A549 (cell line): ENCODE results near the gene COPB2. TPM values are rescaled to one million over a fixed set of nuclear protein-coding genes. Genes with fewer than 3 reads are reported as not detected.

Experiments
- ATAC-seq, 2 experiments: fragments of 200-7000 bp in 1 of 2; fragments of >200 bp in 1 of 2; cut with Nextera tagmentation in 1 of 2; cut with Tn5 transposase in 1 of 2; 3 replicates each; pipeline versions ENCODE4 v1.8.0 to v1.9.1; 2018 to 2020; ENCODE audit warnings: mild to moderate bottlenecking in 1 of 2, moderate library complexity in 1 of 2
- CTCF ChIA-PET: fragments of 300-600 bp; sonication (Branson Sonifier 250); formaldehyde crosslinking; extraction: SDS; loops from one replicate; lab custom pipeline; 2021; ENCODE audit warnings: antibody characterized with exemption, inconsistent platforms; lab: Yijun Ruan, JAX
- POLR2A ChIA-PET: fragments of 350-600 bp; formaldehyde crosslinking; extraction: SDS; loops from one replicate; lab custom pipeline; 2021; ENCODE audit warnings: antibody characterized with exemption, inconsistent platforms; lab: Yijun Ruan, JAX
- DNase-seq, 2 experiments: peaks; one replicate each; pipeline versions ENCODE4 v3.0.0 to v3.0.0-alpha.2; 2011 to 2016; ENCODE audit warnings: low read depth in 1 of 2, low spot score in 1 of 2
- FAIRE-seq: peaks from 2 replicates; lab custom pipeline; 2011; peaks lifted over from hg19 to GRCh38; lab: Jason Lieb, UNC
- H3K27ac ChIP-seq, 2 experiments: fragments of >200 bp; sonication (Bioruptor Twin); formaldehyde crosslinking; 3 replicates each; pipeline ENCODE4 v1.5.1; 2016 to 2017
- H3K4me1 ChIP-seq: fragments of >200 bp; sonication (Bioruptor Twin); formaldehyde crosslinking; 3 replicates; pipeline ENCODE4 v1.6.1; 2016
- H3K4me2 ChIP-seq: fragments of >200 bp; sonication (Bioruptor Twin); formaldehyde crosslinking; 3 replicates; pipeline ENCODE4 v1.6.1; 2016
- H3K4me3 ChIP-seq: fragments of >200 bp; sonication (Bioruptor Twin); formaldehyde crosslinking; 3 replicates; pipeline ENCODE4 v1.5.1; 2016
- H3K9me3 ChIP-seq: fragments of >200 bp; sonication (Bioruptor Twin); formaldehyde crosslinking; 3 replicates; pipeline ENCODE4 v1.6.1; 2016
- CBX8 ChIP-seq: fragments of 200-600 bp; sonication (generic); IDR thresholded peaks from 2 replicates; pipeline ENCODE4 v1.6.1; 2016
- CHD2 ChIP-seq: fragments of 150-350 bp; IDR thresholded peaks from 2 replicates; pipeline ENCODE4 v1.6.1; 2014; ENCODE audit warnings: low read length; ENCODE audit not compliant: partially characterized antibody
- EHF ChIP-seq: fragments of 250-450 bp; sonication (Bioruptor Pico); IDR thresholded peaks from 2 replicates; pipeline ENCODE4 v1.5.0; 2020; ENCODE audit warnings: mild to moderate bottlenecking
- HDAC2 ChIP-seq: fragments of 200-600 bp; sonication (generic); IDR thresholded peaks from 2 replicates; pipeline ENCODE4 v1.6.1; 2016
- HEYL ChIP-seq: fragments of 250-450 bp; sonication (Bioruptor Pico); IDR thresholded peaks from 2 replicates; pipeline ENCODE4 v1.8.0; 2021; ENCODE audit warnings: mild to moderate bottlenecking, moderate library complexity
- JUN ChIP-seq, 2 experiments: fragments of >200 bp; sonication (Bioruptor Twin); formaldehyde crosslinking; IDR thresholded peaks; 2 replicates in 1 of 2; 3 replicates in 1 of 2; pipeline ENCODE4 v1.6.1; 2016 to 2017
- KDM1A ChIP-seq: fragments of 200-600 bp; sonication (generic); IDR thresholded peaks from 2 replicates; pipeline ENCODE4 v1.6.1; 2016; ENCODE audit warnings: low read depth, mild to moderate bottlenecking
- KDM5A ChIP-seq: fragments of 200-600 bp; sonication (generic); IDR thresholded peaks from 2 replicates; pipeline ENCODE4 v1.6.1; 2016; ENCODE audit warnings: antibody characterized with exemption, mild to moderate bottlenecking
- NFE2L2 ChIP-seq: fragments of 150-350 bp; conservative IDR thresholded peaks from 2 replicates; pipeline ENCODE4 v1.6.1; 2014; ENCODE audit warnings: low read length
- NPAS2 ChIP-seq: fragments of 250-450 bp; sonication (Bioruptor Pico); IDR thresholded peaks from 2 replicates; pipeline ENCODE4 v1.8.0; 2022; ENCODE audit warnings: mild to moderate bottlenecking, moderate library complexity, borderline replicate concordance
- NR3C1 ChIP-seq: fragments of >200 bp; sonication (Bioruptor Twin); formaldehyde crosslinking; IDR thresholded peaks from 3 replicates; pipeline ENCODE4 v1.6.1; 2017
- PHF8 ChIP-seq: fragments of 200-600 bp; sonication (generic); IDR thresholded peaks from 2 replicates; pipeline ENCODE4 v1.6.1; 2016; ENCODE audit warnings: low read depth, mild to moderate bottlenecking, antibody characterized with exemption, moderate library complexity, borderline replicate concordance
- POLR2A ChIP-seq: IDR thresholded peaks from 2 replicates; pipeline ENCODE4 v1.6.1; 2012; ENCODE audit warnings: mild to moderate bottlenecking, low read length
- RAD21 ChIP-seq, 2 experiments: fragments of >200 bp in 1 of 2; sonication (Bioruptor Twin) in 1 of 2; formaldehyde crosslinking in 1 of 2; IDR thresholded peaks in 1 of 2; conservative IDR thresholded peaks in 1 of 2; 2 replicates in 1 of 2; 3 replicates in 1 of 2; pipeline ENCODE4 v1.6.1; 2012 to 2018; ENCODE audit warnings: inconsistent platforms in 1 of 2
- RARB ChIP-seq: fragments of 250-450 bp; sonication (Bioruptor Pico); IDR thresholded peaks from 2 replicates; pipeline ENCODE4 v1.8.0; 2021; ENCODE audit warnings: mild to moderate bottlenecking, moderate library complexity
- RCOR1 ChIP-seq: fragments of 150-350 bp; IDR thresholded peaks from 2 replicates; pipeline ENCODE4 v1.6.1; 2014; ENCODE audit warnings: antibody characterized with exemption, low read length, low read depth
- RNF2 ChIP-seq: fragments of 200-600 bp; sonication (generic); IDR thresholded peaks from 2 replicates; pipeline ENCODE4 v1.6.1; 2016; ENCODE audit warnings: low read depth, mild to moderate bottlenecking, antibody characterized with exemption, moderate library complexity, borderline replicate concordance
- WGBS: methylation state at CpG from one replicate; pipeline ENCODE4 v1.1.6; 2017; ENCODE audit errors: missing lambda C conversion rate; 5-methylcytosine and 5-hydroxymethylcytosine counted together
- polyA plus RNA-seq, 4 experiments: library from polyadenylated mRNA; depleted of rRNA in 3 of 4; stranded (reverse); fragments of >200 nt; fragmentation: RNase III in 1 of 4; extraction: RNeasy Plus Mini Kit Qiagen cat#74134 plus additional on column Dnase treatment in 1 of 4; gene quantifications; 2 replicates in 3 of 4; 3 replicates in 1 of 4; pipeline ENCODE4 v1.2.3, GENCODE V29; 2011 to 2017
- TF ChIP-seq, protein P1 (sequence below): fragments of >200 bp; sonication (Bioruptor Twin); formaldehyde crosslinking; IDR thresholded peaks from 3 replicates; pipeline ENCODE4 v1.5.1; 2016
- TF ChIP-seq, protein P2 (sequence below): IDR thresholded peaks from 2 replicates; pipeline ENCODE4 v1.6.1; 2012; ENCODE audit warnings: low read depth, borderline replicate concordance
- TF ChIP-seq, protein P3 (sequence below): fragments of >200 bp; sonication (Bioruptor Twin); formaldehyde crosslinking; IDR thresholded peaks from 2 replicates; pipeline ENCODE4 v1.6.1; 2016
- TF ChIP-seq, protein P4 (sequence below): IDR thresholded peaks from 2 replicates; pipeline ENCODE4 v1.6.1; 2012
- TF ChIP-seq, protein P5 (sequence below): fragments of 200-600 bp; sonication (generic); IDR thresholded peaks from 2 replicates; pipeline ENCODE4 v1.6.1; 2016; ENCODE audit warnings: antibody characterized with exemption, mild to moderate bottlenecking, moderate library complexity

COPB2 gene
- polyA plus RNA-seq, 2 of the 4 experiments (the other 2 are of a cell fraction): 109 to 124 TPM

DNA sequence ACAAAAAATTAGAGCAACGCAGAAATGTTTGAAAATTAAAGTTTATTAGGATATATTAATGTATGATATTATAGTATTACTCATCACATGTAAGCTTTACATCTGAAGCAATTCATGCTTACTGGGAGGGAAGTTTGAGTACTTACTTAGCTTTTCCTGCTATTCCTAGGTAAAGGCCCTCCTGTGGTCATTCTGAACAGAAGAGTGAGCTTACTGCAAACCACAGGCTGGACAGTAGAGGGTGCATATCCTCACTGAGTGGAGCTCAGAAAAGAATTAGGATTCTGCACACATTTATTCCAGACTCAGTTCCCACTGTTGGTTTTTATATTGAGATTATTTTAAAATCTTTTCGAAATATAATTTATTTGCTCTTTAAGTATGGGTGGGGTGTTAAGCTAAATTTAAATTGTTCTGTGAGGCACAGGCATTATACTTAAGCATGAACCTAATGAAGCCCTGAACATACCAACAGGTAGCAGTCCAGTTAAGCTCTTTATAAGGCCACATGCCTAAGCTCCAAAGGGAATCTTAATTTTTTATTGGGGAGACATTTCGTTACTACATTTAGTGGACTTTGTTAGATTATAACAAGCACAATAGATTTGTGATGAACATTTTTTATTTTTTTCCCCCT lies 35.4 kb downstream of the COPB2 start:
- DNase-seq (peak; percentile 53 to 66), ATAC-seq (peak; percentile 98 to 99), FAIRE-seq (no peak)
- ChIA-PET CTCF (interaction anchor here (0.6 to 2.6 kb wide), 16 partner anchors 8 to 760 kb away, joined by 3 to 17 read pairs (median 3); partner anchors contain the start of genes CEP70, COPB2 and MRPS22), POLR2A (interaction anchor here (1.5 kb wide), 1 partner anchor 418 kb away, joined by 3 read pairs; no protein-coding TSS in a partner anchor)
- H3K4me1 ChIP-seq: no peaks in the 10 kb centered on the region
- 0 out of 5 replicates have a peak, but pooled peaks of 1 of the 2 experiments have one; percentile 21 for TF ChIP-seq RAD21 (conservative IDR thresholded peaks at IDR 0.05 in 1 of 2, IDR thresholded peaks at IDR 0.05 in 1 of 2)
- TF ChIP-seq, protein P1, sequence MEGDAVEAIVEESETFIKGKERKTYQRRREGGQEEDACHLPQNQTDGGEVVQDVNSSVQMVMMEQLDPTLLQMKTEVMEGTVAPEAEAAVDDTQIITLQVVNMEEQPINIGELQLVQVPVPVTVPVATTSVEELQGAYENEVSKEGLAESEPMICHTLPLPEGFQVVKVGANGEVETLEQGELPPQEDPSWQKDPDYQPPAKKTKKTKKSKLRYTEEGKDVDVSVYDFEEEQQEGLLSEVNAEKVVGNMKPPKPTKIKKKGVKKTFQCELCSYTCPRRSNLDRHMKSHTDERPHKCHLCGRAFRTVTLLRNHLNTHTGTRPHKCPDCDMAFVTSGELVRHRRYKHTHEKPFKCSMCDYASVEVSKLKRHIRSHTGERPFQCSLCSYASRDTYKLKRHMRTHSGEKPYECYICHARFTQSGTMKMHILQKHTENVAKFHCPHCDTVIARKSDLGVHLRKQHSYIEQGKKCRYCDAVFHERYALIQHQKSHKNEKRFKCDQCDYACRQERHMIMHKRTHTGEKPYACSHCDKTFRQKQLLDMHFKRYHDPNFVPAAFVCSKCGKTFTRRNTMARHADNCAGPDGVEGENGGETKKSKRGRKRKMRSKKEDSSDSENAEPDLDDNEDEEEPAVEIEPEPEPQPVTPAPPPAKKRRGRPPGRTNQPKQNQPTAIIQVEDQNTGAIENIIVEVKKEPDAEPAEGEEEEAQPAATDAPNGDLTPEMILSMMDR: peak; percentile 65
- TF ChIP-seq, protein P2, sequence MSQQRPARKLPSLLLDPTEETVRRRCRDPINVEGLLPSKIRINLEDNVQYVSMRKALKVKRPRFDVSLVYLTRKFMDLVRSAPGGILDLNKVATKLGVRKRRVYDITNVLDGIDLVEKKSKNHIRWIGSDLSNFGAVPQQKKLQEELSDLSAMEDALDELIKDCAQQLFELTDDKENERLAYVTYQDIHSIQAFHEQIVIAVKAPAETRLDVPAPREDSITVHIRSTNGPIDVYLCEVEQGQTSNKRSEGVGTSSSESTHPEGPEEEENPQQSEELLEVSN: no peak
- no peak overlapping the region for H3K4me3 ChIP-seq
- no peak overlapping the region for H3K4me2 ChIP-seq
- H3K9me3 ChIP-seq: no peaks in the 10 kb centered on the region
- H3K27ac ChIP-seq: no peak overlapping the region
- 28% methylated on average over 3 of the region's 3 CpGs for WGBS

DNA sequence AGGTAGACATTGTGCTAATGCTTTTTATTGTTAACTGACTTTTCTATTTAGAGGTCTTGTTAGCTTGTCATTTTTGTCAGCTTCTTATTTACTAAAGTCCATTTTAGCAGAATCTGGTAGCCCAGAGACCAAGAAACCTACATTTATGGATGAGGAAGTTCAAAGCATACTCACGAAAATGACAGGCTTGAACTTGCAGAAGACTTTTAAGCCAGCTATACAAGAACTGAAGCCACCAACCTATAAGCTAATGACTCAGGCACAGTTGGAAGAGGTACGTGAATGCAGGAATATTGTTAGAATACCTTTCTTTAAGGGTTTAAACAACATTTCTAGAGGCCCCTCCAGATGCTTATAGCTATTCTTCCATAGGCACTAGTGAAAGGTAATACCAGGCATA lies 42.7 kb downstream of the COPB2 start:
- CTCF ChIA-PET: interaction anchor here (0.9 to 3.2 kb wide), 3 partner anchors 9 to 235 kb away, joined by 3 to 9 read pairs (median 5); no protein-coding TSS in a partner anchor
- H3K27ac ChIP-seq: no peak overlapping the region
- POLR2A ChIA-PET: no interaction called here
- no peak overlapping the region for H3K4me2 ChIP-seq
- 82% methylated on average over 2 of the region's 2 CpGs for WGBS
- no peak for ATAC-seq
- DNase-seq: no peak
- H3K4me3 ChIP-seq: no peak overlapping the region
- TF ChIP-seq CBX8: no peak
- peaks cover 9% of the 10 kb centered on the region; the same call in 1 of the 3 replicates for H3K4me1 ChIP-seq
- H3K9me3 ChIP-seq: no peaks in the 10 kb centered on the region
- FAIRE-seq: no peak

DNA sequence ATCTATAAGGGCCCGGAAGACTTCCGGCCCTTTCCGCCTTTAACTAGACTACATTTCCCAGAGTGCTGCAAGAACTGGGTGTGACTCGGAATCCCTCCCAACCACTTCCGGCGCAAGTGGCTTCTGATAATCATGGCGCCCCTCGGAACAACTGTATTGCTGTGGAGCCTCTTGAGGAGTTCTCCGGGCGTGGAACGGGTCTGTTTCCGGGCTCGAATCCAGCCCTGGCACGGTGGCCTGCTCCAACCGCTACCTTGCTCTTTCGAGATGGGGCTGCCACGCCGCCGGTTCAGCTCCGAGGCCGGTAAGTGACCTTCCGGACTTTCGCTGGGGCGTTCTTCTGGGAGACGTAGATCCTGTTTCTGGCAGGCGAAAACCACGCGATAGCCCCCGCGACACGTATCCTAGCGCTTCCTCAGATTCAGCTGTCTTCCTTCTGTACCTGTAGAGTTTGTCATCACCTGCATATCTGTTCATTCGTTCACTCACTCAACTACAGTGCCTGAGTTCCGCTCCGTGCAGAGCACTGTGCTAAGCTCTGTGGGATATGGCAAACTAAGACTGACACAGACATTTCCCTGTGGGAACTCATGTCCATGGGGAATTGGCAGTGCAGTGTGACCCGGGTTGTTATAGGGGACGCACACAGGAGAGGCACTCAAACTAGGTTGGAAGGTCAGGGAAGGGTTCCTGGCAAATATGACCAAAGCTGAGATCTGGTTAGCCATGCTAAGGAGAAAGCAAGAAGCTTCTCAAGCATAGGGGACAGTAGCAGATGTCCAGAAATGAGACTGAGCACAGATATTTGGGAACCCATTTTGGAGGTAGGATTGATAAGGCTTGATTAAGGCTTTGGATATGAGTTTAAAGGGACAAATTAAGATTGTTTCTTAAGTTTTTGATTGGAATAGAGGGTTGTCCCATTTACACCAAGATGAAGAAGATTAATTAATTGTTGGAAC lies 45.3 kb downstream of the COPB2 start, which contains the start of gene MRPS22:
TSS of gene MRPS22 (plus strand) at position 126 of the 962 bp plus-strand sequence. CDS start at position 133, 7 bp downstream.
- 2% methylated on average over 29 of the region's 37 CpGs for WGBS
- ATAC-seq (peak; percentile 98), DNase-seq (peak; percentile 84 to 90), FAIRE-seq (no peak)
- H3K4me2 ChIP-seq: peak within 1 kb of the TSS; percentile 89
- TF ChIP-seq RARB: no peak
- no peak for TF ChIP-seq RCOR1
- no peak for TF ChIP-seq KDM1A
- TF ChIP-seq, protein P3, sequence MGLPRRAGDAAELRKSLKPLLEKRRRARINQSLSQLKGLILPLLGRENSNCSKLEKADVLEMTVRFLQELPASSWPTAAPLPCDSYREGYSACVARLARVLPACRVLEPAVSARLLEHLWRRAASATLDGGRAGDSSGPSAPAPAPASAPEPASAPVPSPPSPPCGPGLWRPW: no peak
- TF ChIP-seq NR3C1: no peak
- peak; percentile 66; the same call in 1 of the 2 replicates for TF ChIP-seq PHF8
- TF ChIP-seq HEYL (CRISPR knock-in tag): no peak
- TF ChIP-seq POLR2A: peak; percentile 40
- no peak for TF ChIP-seq EHF (CRISPR knock-in tag)
- TF ChIP-seq KDM5A: peak; percentile 93
- no peak for TF ChIP-seq NFE2L2
- peak; percentile 56 to 61; a peak in 3 of 5 replicates for TF ChIP-seq JUN (IDR thresholded peaks at IDR 0.05)
- TF ChIP-seq, protein P4, sequence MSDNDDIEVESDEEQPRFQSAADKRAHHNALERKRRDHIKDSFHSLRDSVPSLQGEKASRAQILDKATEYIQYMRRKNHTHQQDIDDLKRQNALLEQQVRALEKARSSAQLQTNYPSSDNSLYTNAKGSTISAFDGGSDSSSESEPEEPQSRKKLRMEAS: peak; percentile 45; the same call in 1 of the 2 replicates
- TF ChIP-seq HDAC2: 0 out of 2 replicates have a peak, but pooled peaks have one; percentile 56
- TF ChIP-seq, protein P5, sequence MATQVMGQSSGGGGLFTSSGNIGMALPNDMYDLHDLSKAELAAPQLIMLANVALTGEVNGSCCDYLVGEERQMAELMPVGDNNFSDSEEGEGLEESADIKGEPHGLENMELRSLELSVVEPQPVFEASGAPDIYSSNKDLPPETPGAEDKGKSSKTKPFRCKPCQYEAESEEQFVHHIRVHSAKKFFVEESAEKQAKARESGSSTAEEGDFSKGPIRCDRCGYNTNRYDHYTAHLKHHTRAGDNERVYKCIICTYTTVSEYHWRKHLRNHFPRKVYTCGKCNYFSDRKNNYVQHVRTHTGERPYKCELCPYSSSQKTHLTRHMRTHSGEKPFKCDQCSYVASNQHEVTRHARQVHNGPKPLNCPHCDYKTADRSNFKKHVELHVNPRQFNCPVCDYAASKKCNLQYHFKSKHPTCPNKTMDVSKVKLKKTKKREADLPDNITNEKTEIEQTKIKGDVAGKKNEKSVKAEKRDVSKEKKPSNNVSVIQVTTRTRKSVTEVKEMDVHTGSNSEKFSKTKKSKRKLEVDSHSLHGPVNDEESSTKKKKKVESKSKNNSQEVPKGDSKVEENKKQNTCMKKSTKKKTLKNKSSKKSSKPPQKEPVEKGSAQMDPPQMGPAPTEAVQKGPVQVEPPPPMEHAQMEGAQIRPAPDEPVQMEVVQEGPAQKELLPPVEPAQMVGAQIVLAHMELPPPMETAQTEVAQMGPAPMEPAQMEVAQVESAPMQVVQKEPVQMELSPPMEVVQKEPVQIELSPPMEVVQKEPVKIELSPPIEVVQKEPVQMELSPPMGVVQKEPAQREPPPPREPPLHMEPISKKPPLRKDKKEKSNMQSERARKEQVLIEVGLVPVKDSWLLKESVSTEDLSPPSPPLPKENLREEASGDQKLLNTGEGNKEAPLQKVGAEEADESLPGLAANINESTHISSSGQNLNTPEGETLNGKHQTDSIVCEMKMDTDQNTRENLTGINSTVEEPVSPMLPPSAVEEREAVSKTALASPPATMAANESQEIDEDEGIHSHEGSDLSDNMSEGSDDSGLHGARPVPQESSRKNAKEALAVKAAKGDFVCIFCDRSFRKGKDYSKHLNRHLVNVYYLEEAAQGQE: peak; percentile 75
- no peak for TF ChIP-seq RNF2
- peak; percentile 75 for TF ChIP-seq CHD2
- TF ChIP-seq NPAS2 (CRISPR knock-in tag): no peak
- ChIA-PET POLR2A (interaction anchor here (0.9 kb wide), 1 partner anchor 46 kb away, joined by 3 read pairs; no protein-coding TSS in a partner anchor), CTCF (interaction anchor here (1.0 to 1.4 kb wide), 4 partner anchors 10 to 408 kb away, joined by 3 to 4 read pairs (median 3); no protein-coding TSS in a partner anchor)
- H3K27ac ChIP-seq: peak within 1 kb of the TSS; percentile 84 to 96
- H3K4me1 ChIP-seq: peaks cover 9% of the 10 kb centered on the region; the same call in 1 of the 3 replicates
- no peaks in the 10 kb centered on the region for H3K9me3 ChIP-seq
- peak within 1 kb of the TSS; percentile 73 for H3K4me3 ChIP-seq
